Activated CD8-positive, alpha-beta T cell treated with anti-CD3 and anti-CD28 coated beads, Interleukin-2, amount 10 ng/mL, durations not matched to agents 7 days and 5 days (primary cell): Measurements from ENCODE around the gene PHC2. TPM values are rescaled to one million over a fixed set of nuclear protein-coding genes. Genes with fewer than 3 reads are reported as not detected.
A peak's percentile ranks its signal among the peaks of the same experiment; 100 is the strongest.
"Not testable (repeated sequence)": the region's sequence is repeated elsewhere in the genome, so short reads cannot be mapped to it uniquely, and the experiment has no call there.

Source experiments
- ATAC-seq: fragments of 150-1000 bp; cut with Tn5 transposase; one replicate; pipeline ENCODE4 v1.10.0; 2021; ENCODE audit warnings: moderate library complexity
- CTCF ChIA-PET: fragments of 350-600 bp; sonication (Branson Sonifier 250); formaldehyde crosslinking; loops from one replicate; lab custom pipeline; 2021; ENCODE audit warnings: antibody characterized with exemption; lab: Charles Lee
- POLR2A ChIA-PET: fragments of 350-600 bp; sonication (Branson Sonifier 250); formaldehyde crosslinking; loops from one replicate; lab custom pipeline; 2021; ENCODE audit warnings: antibody characterized with exemption; lab: Charles Lee
- DNase-seq: peaks from one replicate; pipeline ENCODE4 v3.0.0-alpha.2; 2020
- H3K27ac Mint-ChIP-seq: one replicate; pipeline ENCODE4 v1.8.0; 2021; ENCODE audit warnings: mild to moderate bottlenecking, mixed read lengths
- H3K27me3 Mint-ChIP-seq: one replicate; pipeline ENCODE4 v1.8.0; 2021; ENCODE audit warnings: low read depth, mixed read lengths
- H3K36me3 Mint-ChIP-seq: one replicate; pipeline ENCODE4 v1.8.0; 2021; ENCODE audit warnings: low read depth, mixed read lengths
- H3K4me1 Mint-ChIP-seq: one replicate; pipeline ENCODE4 v1.8.0; 2021; ENCODE audit warnings: low read depth, mixed read lengths
- H3K4me3 Mint-ChIP-seq: one replicate; pipeline ENCODE4 v1.8.0; 2021; ENCODE audit warnings: mild to moderate bottlenecking, mixed read lengths
- H3K9me3 Mint-ChIP-seq: one replicate; pipeline ENCODE4 v1.8.0; 2022; ENCODE audit warnings: mixed read lengths; ENCODE audit not compliant: insufficient read depth
- total RNA-seq, 2 experiments: library from RNA; stranded (reverse); gene quantifications; one replicate each; pipeline ENCODE4 v1.2.3, GENCODE V29; 2021

The PHC2 gene
- total RNA-seq, 2 experiments from 2014 or later = 40.3 to 42.2 TPM

GRCh38 chr1:33299461-33300155 lies 131.3 kb downstream of the PHC2 start:
- H3K27me3 Mint-ChIP-seq = no peaks in the 10 kb centered on the region
- H3K9me3 Mint-ChIP-seq = no peaks in the 10 kb centered on the region
- ChIA-PET CTCF (interaction anchor here (1.2 to 4.6 kb wide), 3 partner anchors 13 to 171 kb away, joined by 4 to 75 read pairs (median 7); partner anchors contain the start of gene ZSCAN20), POLR2A (no interaction called here)
- DNase-seq = no peak
- peaks cover 47% of the 10 kb centered on the region for H3K36me3 Mint-ChIP-seq
- no peak for ATAC-seq
- H3K27ac Mint-ChIP-seq = no peak overlapping the region
- H3K4me1 Mint-ChIP-seq = peaks cover 51% of the 10 kb centered on the region
- no peak overlapping the region for H3K4me3 Mint-ChIP-seq

GRCh38 chr1:33298623-33299277 lies 132.1 kb downstream of the PHC2 start:
- DNase-seq (peak; percentile 74), ATAC-seq (peak; percentile 53)
- POLR2A ChIA-PET = no interaction called here
- Mint-ChIP-seq H3K4me3 (no peak overlapping the region), H3K9me3 (no peaks in the 10 kb centered on the region), H3K27me3 (no peaks in the 10 kb centered on the region), H3K36me3 (peaks cover 45% of the 10 kb centered on the region), H3K27ac (no peak overlapping the region), H3K4me1 (peaks cover 45% of the 10 kb centered on the region)
- CTCF ChIA-PET = interaction anchor here (0.6 to 4.6 kb wide), 19 partner anchors 10 to 370 kb away, joined by 3 to 75 read pairs (median 4); partner anchors contain the start of gene ZSCAN20

GRCh38 chr1:33297911-33298622 lies 132.8 kb downstream of the PHC2 start:
- Mint-ChIP-seq H3K9me3 (no peaks in the 10 kb centered on the region), H3K27ac (peak overlapping the region; percentile 39), H3K4me1 (peaks cover 39% of the 10 kb centered on the region), H3K36me3 (peaks cover 40% of the 10 kb centered on the region), H3K4me3 (no peak overlapping the region), H3K27me3 (no peaks in the 10 kb centered on the region)
- DNase-seq = no peak
- POLR2A ChIA-PET = interaction anchor here (1.0 kb wide), 1 partner anchor 40 kb away, joined by 4 read pairs; no protein-coding TSS in a partner anchor
- CTCF ChIA-PET = interaction anchor here (0.6 to 4.6 kb wide), 22 partner anchors 9 to 370 kb away, joined by 3 to 75 read pairs (median 4); partner anchors contain the start of gene ZSCAN20
- no peak for ATAC-seq

GRCh38 chr1:33296824-33297223 lies 134.1 kb downstream of the PHC2 start:
- Mint-ChIP-seq H3K27me3 (no peaks in the 10 kb centered on the region), H3K36me3 (peaks cover 30% of the 10 kb centered on the region), H3K4me1 (peaks cover 26% of the 10 kb centered on the region), H3K27ac (peak overlapping the region; percentile 37), H3K9me3 (no peaks in the 10 kb centered on the region), H3K4me3 (no peak overlapping the region)
- no peak for DNase-seq
- CTCF ChIA-PET = interaction anchor here (0.7 to 4.6 kb wide), 25 partner anchors 15 to 593 kb away, joined by 3 to 75 read pairs (median 7); partner anchors contain the start of genes A3GALT2 and ZSCAN20
- ATAC-seq = no peak
- POLR2A ChIA-PET = no interaction called here

- H3K36me3 Mint-ChIP-seq = peaks cover 26% of the 10 kb centered on the region
- H3K27me3 Mint-ChIP-seq = no peaks in the 10 kb centered on the region
- CTCF ChIA-PET = interaction anchor here (0.5 to 4.6 kb wide), 56 partner anchors 9 to 594 kb away, joined by 3 to 75 read pairs (median 5); partner anchors contain the start of genes A3GALT2 and ZSCAN20
- ATAC-seq (no peak), DNase-seq (no peak)
- H3K4me3 Mint-ChIP-seq = no peak overlapping the region
- H3K4me1 Mint-ChIP-seq = peaks cover 22% of the 10 kb centered on the region
- POLR2A ChIA-PET = interaction anchor here (1.1 to 1.4 kb wide), 2 partner anchors 54 to 175 kb away, joined by 3 to 4 read pairs; no protein-coding TSS in a partner anchor
- no peak overlapping the region for H3K27ac Mint-ChIP-seq
- no peaks in the 10 kb centered on the region for H3K9me3 Mint-ChIP-seq
Measured at GRCh38 chr1:33296082-33296458, 134.8 kb downstream of the PHC2 start.

GRCh38 chr1:33295450-33296081 lies 135.3 kb downstream of the PHC2 start:
- DNase-seq (peak; percentile 92), ATAC-seq (peak; percentile 93)
- CTCF ChIA-PET = interaction anchor here (0.5 to 4.6 kb wide), 61 partner anchors 9 to 586 kb away, joined by 3 to 75 read pairs (median 5); partner anchors contain the start of genes A3GALT2 and ZSCAN20
- POLR2A ChIA-PET = interaction anchor here (1.1 to 1.4 kb wide), 2 partner anchors 54 to 176 kb away, joined by 3 to 4 read pairs; no protein-coding TSS in a partner anchor
- H3K4me1 Mint-ChIP-seq = peaks cover 22% of the 10 kb centered on the region
- H3K9me3 Mint-ChIP-seq = no peaks in the 10 kb centered on the region
- H3K27ac Mint-ChIP-seq = peak overlapping the region; percentile 25
- H3K4me3 Mint-ChIP-seq = no peak overlapping the region
- peaks cover 26% of the 10 kb centered on the region for H3K36me3 Mint-ChIP-seq
- no peaks in the 10 kb centered on the region for H3K27me3 Mint-ChIP-seq

GRCh38 chr1:33295023-33295422 lies 135.9 kb downstream of the PHC2 start:
- no peak for DNase-seq
- H3K4me3 Mint-ChIP-seq = no peak overlapping the region
- ChIA-PET POLR2A (interaction anchor here (1.1 to 1.4 kb wide), 2 partner anchors 55 to 176 kb away, joined by 3 to 4 read pairs; no protein-coding TSS in a partner anchor), CTCF (interaction anchor here (0.6 to 4.6 kb wide), 53 partner anchors 9 to 362 kb away, joined by 3 to 75 read pairs (median 5); partner anchors contain the start of genes A3GALT2 and ZSCAN20)
- H3K27ac Mint-ChIP-seq = peak overlapping the region; percentile 25
- H3K27me3 Mint-ChIP-seq = no peaks in the 10 kb centered on the region
- no peak for ATAC-seq
- H3K4me1 Mint-ChIP-seq = peaks cover 22% of the 10 kb centered on the region
- H3K9me3 Mint-ChIP-seq = no peaks in the 10 kb centered on the region
- peaks cover 22% of the 10 kb centered on the region for H3K36me3 Mint-ChIP-seq

GRCh38 chr1:33294071-33295010 lies 136.6 kb downstream of the PHC2 start:
- Mint-ChIP-seq H3K36me3 (peaks cover 26% of the 10 kb centered on the region), H3K9me3 (no peaks in the 10 kb centered on the region), H3K4me3 (no peak overlapping the region), H3K27ac (no peak overlapping the region), H3K4me1 (peaks cover 22% of the 10 kb centered on the region), H3K27me3 (no peaks in the 10 kb centered on the region)
- no peak for ATAC-seq
- no peak for DNase-seq
- ChIA-PET POLR2A (no interaction called here), CTCF (interaction anchor here (0.8 to 4.6 kb wide), 11 partner anchors 8 to 361 kb away, joined by 3 to 75 read pairs (median 6); partner anchors contain the start of gene ZSCAN20)

- ChIA-PET CTCF (no interaction called here), POLR2A (no interaction called here)
- Mint-ChIP-seq H3K36me3 (peaks cover 24% of the 10 kb centered on the region), H3K4me3 (no peak overlapping the region), H3K4me1 (peaks cover 12% of the 10 kb centered on the region), H3K27ac (no peak overlapping the region), H3K9me3 (no peaks in the 10 kb centered on the region), H3K27me3 (no peaks in the 10 kb centered on the region)
- no peak for DNase-seq
- ATAC-seq = no peak
Measured at GRCh38 chr1:33292726-33293340, 138.1 kb downstream of the PHC2 start.

GRCh38 chr1:33290615-33291014 lies 140.3 kb downstream of the PHC2 start:
- H3K27me3 Mint-ChIP-seq, POLR2A ChIA-PET, H3K4me3 Mint-ChIP-seq, H3K27ac Mint-ChIP-seq, DNase-seq, H3K9me3 Mint-ChIP-seq, ATAC-seq, H3K4me1 Mint-ChIP-seq, CTCF ChIA-PET: not testable (repeated sequence)
- H3K36me3 Mint-ChIP-seq = peaks cover 12% of the 10 kb centered on the region
